H9 (cell line): ENCODE measurements around the gene MCRIP1. TPM values are rescaled to one million over a fixed set of nuclear protein-coding genes. Genes with fewer than 3 reads are reported as not detected.

Source experiments
- DNase-seq: peaks from one replicate; pipeline ENCODE4 v3.0.0-alpha.2; 2017
- H2AFZ ChIP-seq: one replicate; pipeline ENCODE4 v1.6.1; 2013; ENCODE audit warnings: mild to moderate bottlenecking, low read length, control low read depth, moderate library complexity
- H2AK5ac ChIP-seq: 2 replicates; pipeline ENCODE4 v1.6.1; 2013; ENCODE audit warnings: low read length, control low read depth, mixed read lengths; ENCODE audit not compliant: insufficient read length
- H2BK120ac ChIP-seq: one replicate; pipeline ENCODE4 v1.6.1; 2013; ENCODE audit warnings: low read depth, mild to moderate bottlenecking, low read length, control low read depth, inconsistent platforms; ENCODE audit not compliant: poor library complexity, severe bottlenecking
- H2BK12ac ChIP-seq: 2 replicates; pipeline ENCODE4 v1.6.1; 2013; ENCODE audit warnings: low read length, control low read depth, mixed read lengths, low read depth; ENCODE audit not compliant: insufficient read length
- H2BK15ac ChIP-seq: 2 replicates; pipeline ENCODE4 v1.6.1; 2013; ENCODE audit warnings: low read depth, low read length, control low read depth
- H2BK20ac ChIP-seq: one replicate; pipeline ENCODE4 v1.6.1; 2013; ENCODE audit warnings: low read depth, mild to moderate bottlenecking, low read length, control low read depth, inconsistent platforms; ENCODE audit not compliant: poor library complexity, severe bottlenecking
- H2BK5ac ChIP-seq: 2 replicates; pipeline ENCODE4 v1.6.1; 2013; ENCODE audit warnings: low read length, control low read depth, mixed read lengths; ENCODE audit not compliant: insufficient read length
- H3K14ac ChIP-seq: 2 replicates; pipeline ENCODE4 v1.6.1; 2013; ENCODE audit warnings: low read length, control low read depth; ENCODE audit not compliant: insufficient read depth
- H3K18ac ChIP-seq: 2 replicates; pipeline ENCODE4 v1.6.1; 2013; ENCODE audit warnings: low read depth, mild to moderate bottlenecking, mixed read lengths, low read length, control low read depth; ENCODE audit not compliant: insufficient read length
- H3K23ac ChIP-seq: 2 replicates; pipeline ENCODE4 v1.6.1; 2013; ENCODE audit warnings: low read length, control low read depth, mixed read lengths, low read depth; ENCODE audit not compliant: insufficient read length
- H3K23me2 ChIP-seq: 2 replicates; pipeline ENCODE4 v1.6.1; 2013; ENCODE audit warnings: low read depth, mild to moderate bottlenecking, mixed read lengths, low read length, control low read depth; ENCODE audit not compliant: insufficient read length, poor library complexity, severe bottlenecking
- H3K27ac ChIP-seq: 2 replicates; pipeline ENCODE4 v1.5.1; 2013; ENCODE audit warnings: low read length, control low read depth, mixed read lengths, low read depth; ENCODE audit not compliant: insufficient read length
- H3K27me3 ChIP-seq: 2 replicates; pipeline ENCODE4 v1.6.1; 2013; ENCODE audit warnings: low read length, control low read depth, inconsistent platforms; ENCODE audit not compliant: insufficient read depth
- H3K4ac ChIP-seq: 2 replicates; pipeline ENCODE4 v1.6.1; 2013; ENCODE audit warnings: low read depth, mild to moderate bottlenecking, control low read depth, inconsistent platforms, low read length, moderate library complexity
- H3K4me1 ChIP-seq: 2 replicates; pipeline ENCODE4 v1.6.1; 2013; ENCODE audit warnings: low read length, control low read depth, inconsistent platforms; ENCODE audit not compliant: insufficient read depth
- H3K4me2 ChIP-seq: 2 replicates; pipeline ENCODE4 v1.6.1; 2013; ENCODE audit warnings: low read length, control low read depth, mixed read lengths; ENCODE audit not compliant: insufficient read length, insufficient read depth
- H3K56ac ChIP-seq: 2 replicates; pipeline ENCODE4 v1.6.1; 2013; ENCODE audit warnings: low read depth, mild to moderate bottlenecking, mixed read lengths, low read length, control low read depth; ENCODE audit not compliant: insufficient read length
- H3K79me1 ChIP-seq: 2 replicates; pipeline ENCODE4 v1.6.1; 2013; ENCODE audit warnings: low read depth, mild to moderate bottlenecking, moderate library complexity, low read length, control low read depth, inconsistent platforms; ENCODE audit not compliant: insufficient read depth, poor library complexity, severe bottlenecking
- H3K79me2 ChIP-seq: 2 replicates; pipeline ENCODE4 v1.6.1; 2013; ENCODE audit warnings: low read length, control low read depth, inconsistent platforms; ENCODE audit not compliant: insufficient read depth
- H3K9ac ChIP-seq: 2 replicates; pipeline ENCODE4 v1.6.1; 2013; ENCODE audit warnings: low read length, control low read depth, mixed read lengths; ENCODE audit not compliant: insufficient read length; ENCODE audit errors: extremely low read depth
- H3K9me3 ChIP-seq: one replicate; pipeline ENCODE4 v1.6.1; 2013; ENCODE audit warnings: low read depth, low read length, inconsistent platforms; ENCODE audit not compliant: control insufficient read depth
- H3T11ph ChIP-seq: one replicate; pipeline ENCODE4 v1.6.1; 2013; ENCODE audit warnings: mild to moderate bottlenecking, low read length, control low read depth, inconsistent platforms
- H4K20me1 ChIP-seq: one replicate; pipeline ENCODE4 v1.6.1; 2013; ENCODE audit not compliant: control insufficient read depth, insufficient read length, insufficient read depth
- H4K5ac ChIP-seq: 2 replicates; pipeline ENCODE4 v1.6.1; 2013; ENCODE audit warnings: low read depth, mild to moderate bottlenecking, mixed read lengths, low read length, control low read depth; ENCODE audit not compliant: insufficient read length
- H4K8ac ChIP-seq: replicated peaks from 2 replicates; pipeline ENCODE4 v1.6.1; 2013; ENCODE audit warnings: low read length, control low read depth, mixed read lengths, low read depth; ENCODE audit not compliant: insufficient read length
- H4K91ac ChIP-seq: 2 replicates; pipeline ENCODE4 v1.6.1; 2013; ENCODE audit warnings: low read depth, mild to moderate bottlenecking, moderate library complexity, mixed read lengths, low read length, control low read depth; ENCODE audit not compliant: insufficient read length
- H3K27ac Mint-ChIP-seq, 3 experiments: 2 replicates in 2 of 3; 3 replicates in 1 of 3; pipeline ENCODE4 v1.8.0; 2020 to 2021; ENCODE audit warnings: mixed read lengths in 3 of 3, mild to moderate bottlenecking in 1 of 3, moderate library complexity in 1 of 3
- H3K27me3 Mint-ChIP-seq: 2 replicates; pipeline ENCODE4 v1.8.0; 2021; ENCODE audit warnings: low read depth, mild to moderate bottlenecking, moderate library complexity, mixed read lengths
- H3K36me3 Mint-ChIP-seq, 3 experiments: 2 replicates in 2 of 3; 3 replicates in 1 of 3; pipeline ENCODE4 v1.8.0; 2020 to 2021; ENCODE audit warnings: low read depth in 3 of 3, mixed read lengths in 3 of 3; ENCODE audit not compliant: insufficient read depth in 1 of 3
- H3K4me1 Mint-ChIP-seq, 2 experiments: 2 replicates each; pipeline ENCODE4 v1.8.0; 2020; ENCODE audit warnings: mixed read lengths in 2 of 2
- H3K4me3 Mint-ChIP-seq, 2 experiments: 2 replicates in 1 of 2; 3 replicates in 1 of 2; pipeline ENCODE4 v1.8.0; 2020 to 2021; ENCODE audit warnings: mild to moderate bottlenecking in 2 of 2, mixed read lengths in 2 of 2, moderate library complexity in 1 of 2
- H3K9me3 Mint-ChIP-seq, 2 experiments: 2 replicates in 1 of 2; 3 replicates in 1 of 2; pipeline ENCODE4 v1.8.0; 2020; ENCODE audit warnings: mild to moderate bottlenecking in 2 of 2, mixed read lengths in 2 of 2, moderate library complexity in 1 of 2
- WGBS: extraction: QIAGEN DNeasy Blood & Tissue Kit; methylation state at CpG from one replicate; pipeline ENCODE4 v1.1.7; 2013; ENCODE audit warnings: missing lambda C conversion rate, low lambda C conversion rate, mixed read lengths; ENCODE audit not compliant: insufficient read length; ENCODE audit errors: extremely low coverage; 5-methylcytosine and 5-hydroxymethylcytosine counted together
- total RNA-seq: library from RNA; stranded (reverse); gene quantifications from 2 replicates; pipeline ENCODE4 v1.2.1, GENCODE V29; 2021
- TF ChIP-seq, protein P1 (sequence below): fragments of 200-600 bp; sonication (generic); conservative IDR thresholded peaks from 3 replicates; pipeline ENCODE4 v1.8.0; 2021; ENCODE audit warnings: antibody characterized with exemption, mild to moderate bottlenecking

MCRIP1 gene
- total RNA-seq, 1 experiment from 2014 or later = 118 TPM

DNA sequence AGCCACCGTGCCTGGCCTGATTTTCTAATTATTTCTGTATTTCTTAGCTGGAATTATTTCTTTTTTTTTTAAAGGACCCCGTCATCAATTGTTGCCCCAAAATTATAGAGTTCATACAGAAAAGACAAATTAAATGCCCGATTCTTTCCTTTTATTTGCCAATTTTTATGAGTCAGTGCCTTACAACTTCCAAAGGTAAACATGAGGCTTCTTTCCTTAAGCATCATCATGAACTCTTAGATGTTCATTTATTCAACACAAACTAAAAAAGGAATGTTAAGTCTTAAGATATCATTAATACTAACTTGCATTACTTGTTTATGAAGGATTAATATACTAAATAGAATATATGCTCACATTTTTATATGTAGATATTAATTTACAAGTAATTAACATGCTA lies 45.2 kb upstream of the MCRIP1 start:
- Histone ChIP-seq H3T11ph (no peak overlapping the region), H3K9ac (no peak overlapping the region), H4K20me1 (no peaks in the 10 kb centered on the region), H2AK5ac (no peak overlapping the region), H2BK12ac (no peak overlapping the region), H3K4ac (no peak overlapping the region), H2BK20ac (no peak overlapping the region), H3K23ac (no peak overlapping the region), H4K8ac (no peak overlapping the region), H3K27ac (no peak overlapping the region), H3K4me1 (no peaks in the 10 kb centered on the region), H4K91ac (no peak overlapping the region), H2BK15ac (no peak overlapping the region), H3K27me3 (no peaks in the 10 kb centered on the region), H3K4me2 (no peak overlapping the region), H4K5ac (no peak overlapping the region), H3K18ac (no peak overlapping the region), H2BK120ac (no peak overlapping the region), H3K79me1 (no peaks in the 10 kb centered on the region), H2BK5ac (no peak overlapping the region), H3K56ac (no peak overlapping the region), H3K14ac (no peak overlapping the region), H3K79me2 (no peaks in the 10 kb centered on the region), H3K23me2 (no peaks in the 10 kb centered on the region), H3K9me3 (no peaks in the 10 kb centered on the region), H2AFZ (no peak overlapping the region)
- TF ChIP-seq, protein P1, sequence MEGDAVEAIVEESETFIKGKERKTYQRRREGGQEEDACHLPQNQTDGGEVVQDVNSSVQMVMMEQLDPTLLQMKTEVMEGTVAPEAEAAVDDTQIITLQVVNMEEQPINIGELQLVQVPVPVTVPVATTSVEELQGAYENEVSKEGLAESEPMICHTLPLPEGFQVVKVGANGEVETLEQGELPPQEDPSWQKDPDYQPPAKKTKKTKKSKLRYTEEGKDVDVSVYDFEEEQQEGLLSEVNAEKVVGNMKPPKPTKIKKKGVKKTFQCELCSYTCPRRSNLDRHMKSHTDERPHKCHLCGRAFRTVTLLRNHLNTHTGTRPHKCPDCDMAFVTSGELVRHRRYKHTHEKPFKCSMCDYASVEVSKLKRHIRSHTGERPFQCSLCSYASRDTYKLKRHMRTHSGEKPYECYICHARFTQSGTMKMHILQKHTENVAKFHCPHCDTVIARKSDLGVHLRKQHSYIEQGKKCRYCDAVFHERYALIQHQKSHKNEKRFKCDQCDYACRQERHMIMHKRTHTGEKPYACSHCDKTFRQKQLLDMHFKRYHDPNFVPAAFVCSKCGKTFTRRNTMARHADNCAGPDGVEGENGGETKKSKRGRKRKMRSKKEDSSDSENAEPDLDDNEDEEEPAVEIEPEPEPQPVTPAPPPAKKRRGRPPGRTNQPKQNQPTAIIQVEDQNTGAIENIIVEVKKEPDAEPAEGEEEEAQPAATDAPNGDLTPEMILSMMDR = no peak
- Mint-ChIP-seq H3K4me1 (no peaks in the 10 kb centered on the region), H3K27me3 (no peaks in the 10 kb centered on the region; the same call in 1 of the 2 replicates), H3K4me3 (no peak overlapping the region), H3K36me3 (peaks cover 14 to 47% (median 43%) of the 10 kb centered on the region in 3 experiments), H3K27ac (no peak overlapping the region), H3K9me3 (no peaks in the 10 kb centered on the region; a peak in 1 of 5 replicates)
- WGBS = no CpG with 5 or more reads among the region's 3 CpGs
- DNase-seq = no peak
